NCI-H2029 treated with DMSO at 0.1 percent for 48 hours (cell line): ENCODE results near the gene WWOX.

ENCODE experiments used
- DNase-seq: peaks from one replicate; lab custom pipeline; 2025; lab: John Stamatoyannopoulos, UW

The WWOX gene

GRCh38 chr16:79069633-79070032 lies 970.2 kb downstream of the WWOX start:
- DNase-seq = no peak

GRCh38 chr16:79071424-79071823 lies 972.0 kb downstream of the WWOX start:
- DNase-seq = no peak

- DNase-seq = no peak
Measured at GRCh38 chr16:79072517-79072916, 973.1 kb downstream of the WWOX start.

- DNase-seq = no peak
Measured at GRCh38 chr16:79073566-79073965, 974.1 kb downstream of the WWOX start.

- DNase-seq = no peak
Measured at GRCh38 chr16:79074541-79074940, 975.1 kb downstream of the WWOX start.

- DNase-seq = no peak
Measured at GRCh38 chr16:79074951-79075350, 975.5 kb downstream of the WWOX start.

- DNase-seq = no peak
Measured at GRCh38 chr16:79076047-79076767, 976.8 kb downstream of the WWOX start.

- no peak for DNase-seq
Measured at GRCh38 chr16:79077346-79077745, 977.9 kb downstream of the WWOX start.

- DNase-seq = no peak
Measured at GRCh38 chr16:79079656-79080420, 980.4 kb downstream of the WWOX start.

GRCh38 chr16:79081297-79082066 lies 982.0 kb downstream of the WWOX start:
- no peak for DNase-seq

- DNase-seq = no peak
Measured at GRCh38 chr16:79082970-79083369, 983.5 kb downstream of the WWOX start.

- DNase-seq = no peak
Measured at GRCh38 chr16:79083508-79084299, 984.2 kb downstream of the WWOX start.

- no peak for DNase-seq
Measured at GRCh38 chr16:79088971-79089370, 989.5 kb downstream of the WWOX start.

- no peak for DNase-seq
Measured at GRCh38 chr16:79089735-79090284, 990.4 kb downstream of the WWOX start.

GRCh38 chr16:79090966-79091365 lies 991.5 kb downstream of the WWOX start:
- no peak for DNase-seq

GRCh38 chr16:79092846-79093245 lies 993.4 kb downstream of the WWOX start:
- no peak for DNase-seq

- no peak for DNase-seq
Measured at GRCh38 chr16:79093554-79093967, 994.1 kb downstream of the WWOX start.

GRCh38 chr16:79096246-79096645 lies 996.8 kb downstream of the WWOX start:
- no peak for DNase-seq

- DNase-seq = no peak
Measured at GRCh38 chr16:79097166-79097565, 997.7 kb downstream of the WWOX start.

- no peak for DNase-seq
Measured at GRCh38 chr16:79097771-79098170, 998.3 kb downstream of the WWOX start.

- DNase-seq = no peak
Measured at GRCh38 chr16:79098907-79099306, 999.5 kb downstream of the WWOX start.

GRCh38 chr16:79099716-79100115 lies 1000.3 kb downstream of the WWOX start:
- DNase-seq = no peak
